Measurements from ENCODE around the gene SLC9A1. TPM values are rescaled to one million over a fixed set of nuclear protein-coding genes. Genes with fewer than 3 reads are reported as not detected.
A peak's percentile ranks its signal among the peaks of the same experiment; 100 is the strongest.

SLC9A1 gene
- total RNA-seq, 2 experiments from 2014 or later = 5.8 to 19.2 TPM

DNA sequence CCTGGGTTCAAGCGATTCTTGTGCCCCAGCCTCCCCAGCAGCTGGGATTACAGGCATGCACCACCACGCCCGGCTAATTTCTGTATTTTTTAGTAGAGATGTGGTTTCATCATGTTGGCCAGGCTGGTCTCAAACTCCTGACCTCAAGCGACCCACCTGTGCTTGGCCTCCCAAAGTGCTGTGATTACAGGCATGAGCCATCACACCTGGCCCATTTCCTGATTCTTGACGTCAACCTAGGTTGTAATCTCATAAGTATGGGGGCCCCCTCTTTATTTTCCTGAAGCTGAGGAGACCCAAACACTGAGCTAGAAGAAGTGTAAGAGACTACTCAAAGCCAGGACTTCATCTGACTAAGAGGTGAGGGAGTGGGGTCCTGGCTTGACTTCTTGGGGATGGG is 21.8 kb downstream of the SLC9A1 start:
- H3K4me3 ChIP-seq (ENCODE audit: low read depth, low read length, poor library complexity, severe bottlenecking) = no peak overlapping the region
- H3K9me2 ChIP-seq (ENCODE audit: insufficient read depth, low read length) = no peaks in the 10 kb centered on the region
- no peak overlapping the region for H3K4me2 ChIP-seq (ENCODE audit: low read length)
- BruUV-seq (replicated peaks) = no TSS peak
- H3K36me3 ChIP-seq (ENCODE audit: insufficient read depth, low read length) = no peaks in the 10 kb centered on the region; the same call in 1 of the 2 replicates
- H3K27ac ChIP-seq (ENCODE audit: low read depth, low read length, poor library complexity, severe bottlenecking) = peak overlapping the region; percentile 6
- no peak for TF ChIP-seq EZH2phosphoT487 (IDR thresholded peaks at IDR 0.05; ENCODE audit: borderline replicate concordance, low read depth, low read length)
- peak; percentile 36 for DNase-seq (ENCODE audit: low spot score)
- no peaks in the 10 kb centered on the region for H4K20me1 ChIP-seq (ENCODE audit: insufficient read depth, low read length)
- intact Hi-C loops (cut with micrococcal nuclease; ENCODE audit: unreplicated experiment) = no loop called here
- ChIA-PET POLR2A (interaction anchor here (0.6 to 1.5 kb wide), 2 partner anchors 10 to 176 kb away, joined by 4 read pairs; no protein-coding TSS in a partner anchor), CTCF (ENCODE audit: unreplicated experiment) (no interaction called here)
- H3K9me3 ChIP-seq (ENCODE audit: low read length) = no peaks in the 10 kb centered on the region
- peaks cover 4% of the 10 kb centered on the region; the same call in 1 of the 2 replicates for H3K79me2 ChIP-seq (ENCODE audit: insufficient read depth, low read depth, low read length)
- no peak overlapping the region for H2AFZ ChIP-seq (ENCODE audit: low read length)
- peaks cover 45% of the 10 kb centered on the region for H3K4me1 ChIP-seq (ENCODE audit: insufficient read depth, low read length, poor library complexity, severe bottlenecking)

- H3K4me1 ChIP-seq (ENCODE audit: insufficient read depth, low read length, poor library complexity, severe bottlenecking) = peaks cover 40% of the 10 kb centered on the region
- H2AFZ ChIP-seq (ENCODE audit: low read length) = no peak overlapping the region
- POLR2A ChIA-PET = interaction anchor here (0.6 kb wide), 1 partner anchor 176 kb away, joined by 4 read pairs; no protein-coding TSS in a partner anchor
- no TSS peak for BruUV-seq (replicated peaks)
- peak overlapping the region; percentile 20 for H3K27ac ChIP-seq (ENCODE audit: low read depth, low read length, poor library complexity, severe bottlenecking)
- DNase-seq (ENCODE audit: low spot score) = no peak
- H3K36me3 ChIP-seq (ENCODE audit: insufficient read depth, low read length) = no peaks in the 10 kb centered on the region; the same call in 1 of the 2 replicates
- H3K9me3 ChIP-seq (ENCODE audit: low read length) = no peaks in the 10 kb centered on the region
- no peak for TF ChIP-seq EZH2phosphoT487 (IDR thresholded peaks at IDR 0.05; ENCODE audit: borderline replicate concordance, low read depth, low read length)
- TF ChIP-seq, protein P1, sequence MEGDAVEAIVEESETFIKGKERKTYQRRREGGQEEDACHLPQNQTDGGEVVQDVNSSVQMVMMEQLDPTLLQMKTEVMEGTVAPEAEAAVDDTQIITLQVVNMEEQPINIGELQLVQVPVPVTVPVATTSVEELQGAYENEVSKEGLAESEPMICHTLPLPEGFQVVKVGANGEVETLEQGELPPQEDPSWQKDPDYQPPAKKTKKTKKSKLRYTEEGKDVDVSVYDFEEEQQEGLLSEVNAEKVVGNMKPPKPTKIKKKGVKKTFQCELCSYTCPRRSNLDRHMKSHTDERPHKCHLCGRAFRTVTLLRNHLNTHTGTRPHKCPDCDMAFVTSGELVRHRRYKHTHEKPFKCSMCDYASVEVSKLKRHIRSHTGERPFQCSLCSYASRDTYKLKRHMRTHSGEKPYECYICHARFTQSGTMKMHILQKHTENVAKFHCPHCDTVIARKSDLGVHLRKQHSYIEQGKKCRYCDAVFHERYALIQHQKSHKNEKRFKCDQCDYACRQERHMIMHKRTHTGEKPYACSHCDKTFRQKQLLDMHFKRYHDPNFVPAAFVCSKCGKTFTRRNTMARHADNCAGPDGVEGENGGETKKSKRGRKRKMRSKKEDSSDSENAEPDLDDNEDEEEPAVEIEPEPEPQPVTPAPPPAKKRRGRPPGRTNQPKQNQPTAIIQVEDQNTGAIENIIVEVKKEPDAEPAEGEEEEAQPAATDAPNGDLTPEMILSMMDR (conservative IDR thresholded peaks at IDR 0.05; ENCODE audit: low read length) = no peak
- H4K20me1 ChIP-seq (ENCODE audit: insufficient read depth, low read length) = no peaks in the 10 kb centered on the region
- peak overlapping the region; percentile 18; the same call in 1 of the 2 replicates for H3K4me2 ChIP-seq (ENCODE audit: low read length)
- no peaks in the 10 kb centered on the region for H3K9me2 ChIP-seq (ENCODE audit: insufficient read depth, low read length)
- CTCF ChIA-PET (ENCODE audit: unreplicated experiment) = no interaction called here
- H3K79me2 ChIP-seq (ENCODE audit: insufficient read depth, low read depth, low read length) = peaks cover 4% of the 10 kb centered on the region; the same call in 1 of the 2 replicates
- intact Hi-C loops (cut with micrococcal nuclease; ENCODE audit: unreplicated experiment) = no loop called here
- no peak overlapping the region for H3K4me3 ChIP-seq (ENCODE audit: low read depth, low read length, poor library complexity, severe bottlenecking)
These were observed 22.3 kb downstream of the SLC9A1 start for GRCh38 chr1:27132624-27133023.

- H3K9me2 ChIP-seq (ENCODE audit: insufficient read depth, low read length) = no peaks in the 10 kb centered on the region
- BruUV-seq (replicated peaks) = no TSS peak
- H3K36me3 ChIP-seq (ENCODE audit: insufficient read depth, low read length) = no peaks in the 10 kb centered on the region; the same call in 1 of the 2 replicates
- peak overlapping the region; percentile 20 for H3K27ac ChIP-seq (ENCODE audit: low read depth, low read length, poor library complexity, severe bottlenecking)
- H3K4me1 ChIP-seq (ENCODE audit: insufficient read depth, low read length, poor library complexity, severe bottlenecking) = peaks cover 35% of the 10 kb centered on the region
- TF ChIP-seq, protein P1 (conservative IDR thresholded peaks at IDR 0.05; ENCODE audit: low read length) = no peak
- no peak for TF ChIP-seq EZH2phosphoT487 (IDR thresholded peaks at IDR 0.05; ENCODE audit: borderline replicate concordance, low read depth, low read length)
- DNase-seq (ENCODE audit: low spot score) = no peak
- intact Hi-C loops (cut with micrococcal nuclease; ENCODE audit: unreplicated experiment) = no loop called here
- no peak overlapping the region for H2AFZ ChIP-seq (ENCODE audit: low read length)
- H3K4me2 ChIP-seq (ENCODE audit: low read length) = peak overlapping the region; percentile 18; the same call in 1 of the 2 replicates
- no peaks in the 10 kb centered on the region for H3K9me3 ChIP-seq (ENCODE audit: low read length)
- no peaks in the 10 kb centered on the region for H4K20me1 ChIP-seq (ENCODE audit: insufficient read depth, low read length)
- POLR2A ChIA-PET = interaction anchor here (0.7 kb wide), 1 partner anchor 321 kb away, joined by 5 read pairs; no protein-coding TSS in a partner anchor
- no peak overlapping the region for H3K4me3 ChIP-seq (ENCODE audit: low read depth, low read length, poor library complexity, severe bottlenecking)
- CTCF ChIA-PET (ENCODE audit: unreplicated experiment) = no interaction called here
- peaks cover 4% of the 10 kb centered on the region; the same call in 1 of the 2 replicates for H3K79me2 ChIP-seq (ENCODE audit: insufficient read depth, low read depth, low read length)
These were observed 22.8 kb downstream of the SLC9A1 start for GRCh38 chr1:27132147-27132546.

Measured in OCI-LY7 (cell line).